Heart left ventricle (tissue), 16 donors: ENCODE results near the gene ASB13. TPM values are rescaled to one million over a fixed set of nuclear protein-coding genes. Genes with fewer than 3 reads are reported as not detected.

Experiments used
- ATAC-seq, 4 donors: fragments of 200-7000 bp; cut with Tn5 transposase; one replicate each; pipeline ENCODE4 v1.9.1; 2020 to 2022; ENCODE audit warnings: moderate library complexity in 4 of 4, mild to moderate bottlenecking in 3 of 4, moderate number of reproducible peaks in 1 of 4
- DNase-seq, 5 donors: peaks; one replicate each; pipeline ENCODE4 v3.0.0-alpha.2; 2020
- H3K27ac ChIP-seq, 12 donors: fragments of 200-600 bp; sonication (generic) in 4 of 12; one replicate each; pipeline versions ENCODE4 v1.5.0 to v1.8.0; 2016 to 2022; ENCODE audit warnings: mild to moderate bottlenecking in 2 of 12
- H3K27me3 ChIP-seq, 9 donors: fragments of 200-600 bp; sonication (generic) in 2 of 9; one replicate each; pipeline versions ENCODE4 v1.5.1 to v1.8.0; 2016 to 2022; ENCODE audit warnings: mild to moderate bottlenecking in 3 of 9
- H3K36me3 ChIP-seq, 9 donors: fragments of 200-600 bp; sonication (generic) in 2 of 9; one replicate each; pipeline versions ENCODE4 v1.5.0 to v1.8.0; 2018 to 2022; ENCODE audit warnings: mild to moderate bottlenecking in 2 of 9
- H3K4me1 ChIP-seq, 12 donors: fragments of 200-600 bp; sonication (generic) in 4 of 12; one replicate each; pipeline versions ENCODE4 v1.5.0 to v1.8.0; 2016 to 2022; ENCODE audit warnings: mild to moderate bottlenecking in 3 of 12
- H3K4me3 ChIP-seq, 12 donors: fragments of 200-600 bp; sonication (generic) in 4 of 12; one replicate each; pipeline versions ENCODE4 v1.5.0 to v1.8.0; 2017 to 2022; ENCODE audit warnings: mild to moderate bottlenecking in 9 of 12, moderate library complexity in 4 of 12
- H3K9me3 ChIP-seq, 12 donors: fragments of 200-600 bp; sonication (generic) in 4 of 12; one replicate each; pipeline versions ENCODE4 v1.5.0 to v1.8.0; 2016 to 2022; ENCODE audit warnings: mild to moderate bottlenecking in 1 of 12
- CTCF ChIP-seq, 12 donors: fragments of 200-600 bp; sonication (generic) in 4 of 12; IDR thresholded peaks; one replicate each; pipeline versions ENCODE4 v1.5.0 to v1.8.0; 2018 to 2022; ENCODE audit warnings: antibody characterized with exemption in 12 of 12, mild to moderate bottlenecking in 5 of 12
- POLR2A ChIP-seq, 2 donors: fragments of 450-650 bp; IDR thresholded peaks; one replicate each; pipeline ENCODE4 v1.6.1; 2017; ENCODE audit warnings: antibody characterized with exemption in 2 of 2, mild to moderate bottlenecking in 2 of 2, moderate library complexity in 2 of 2
- WGBS, 4 donors: extraction: QIAGEN DNeasy Blood & Tissue Kit in 2 of 4; methylation state at CpG; one replicate each; pipeline versions ENCODE4 v1.1.5 to v1.1.7; 2013 to 2018; 5-methylcytosine and 5-hydroxymethylcytosine counted together
- intact Hi-C, 10 donors: fragments of 100-400 bp; cut with DNase I; formaldehyde crosslinking; loops; one replicate each; pipeline versions ENCODE4 v1.11.1 to v1.14.2; 2022
- polyA plus RNA-seq, 2 donors: library from polyadenylated mRNA; stranded (reverse); fragments of 200-250 nt; gene quantifications; one replicate each; pipeline ENCODE4 v1.2.3, GENCODE V29; 2013
- total RNA-seq, 9 donors: library from RNA; depleted of rRNA in 2 of 9; stranded (reverse); fragments of >200 nt in 2 of 9; fragmentation: NEBNext Ultra II Directional in 3 of 9; extraction: Animal tissue kit (Norgen Biotek cat#: 25700) in 3 of 9; gene quantifications; one replicate each; pipeline versions ENCODE4 v1.1.0 to v1.2.4, GENCODE V29; 2016 to 2023
- donor health status: ischemic (EF 13 %, LVEDD 7.1; RV severe dilation, severe dysfunction).
- donor health status: healthy with polysubstance abuse.
- donor health status: DM: no; HTN: yes; CAD: no.
- donor health status: DM: no; HTN: no; CAD: no.
- donor health status: ischemic (EF 25% LVEDD 6.9; RV normal size, moderate dysfunction).
- donor health status: ischemic (EF 25% LVEDD 5.7; RV mildly dilated, moderate dysfunction).
- donor health status: healthy.
- donor health status: DM: yes; HTN: yes; CAD: no.
- donor health status: ischemic (EF 35%, LVEDD 5.7; RV mildly dilated, moderate dysfunction).
- donor health status: nonischemic (EF 11% LVEDD 7.7; RV severe dilation, severe dysfunction).
- donor health status: DM: yes; HTN: yes; CAD: no.
- donor health status: PGD.
- donor health status: ischemic (EF 29% LVEDD 5.4; RV normal size, mild dysfunction).
- donor health status: nonischemic (EF 23%, LVEDD 6.1; RV moderate dilation, normal function).

Gene ASB13
- total and polyA plus RNA-seq, 11 donors, result 9.9 to 18.6 (median 13.3) TPM

GRCh38 chr10:5640501-5640900 is 25.9 kb downstream of the ASB13 start:
- intact Hi-C loops, result no loop called here
- no peaks in the 10 kb centered on the region for H3K27me3 ChIP-seq
- 76 to 88% (median 82%) methylated on average over 12 to 13 of the region's 13 CpGs for WGBS, 4 donors
- peaks cover 0 to 30% (median 24%) of the 10 kb centered on the region in 12 donors for H3K4me1 ChIP-seq
- no peak for DNase-seq
- H3K4me3 ChIP-seq, result no peak overlapping the region
- no peak for ATAC-seq
- TF ChIP-seq POLR2A (IDR thresholded peaks at IDR 0.05) (no peak), CTCF (IDR thresholded peaks at IDR 0.05) (no peak)
- H3K9me3 ChIP-seq, result no peaks in the 10 kb centered on the region
- H3K27ac ChIP-seq, result no peak overlapping the region
- H3K36me3 ChIP-seq, result peaks cover 0 to 50% (median 41%) of the 10 kb centered on the region in 9 donors

GRCh38 chr10:5640036-5640435 is 26.4 kb downstream of the ASB13 start:
- H3K9me3 ChIP-seq, result no peaks in the 10 kb centered on the region
- no peak for TF ChIP-seq POLR2A (IDR thresholded peaks at IDR 0.05)
- no peak for TF ChIP-seq CTCF (IDR thresholded peaks at IDR 0.05)
- intact Hi-C loops, result no loop called here
- WGBS, 4 donors, result 86 to 97% (median 92%) methylated on average over 10 to 12 of the region's 12 CpGs
- ATAC-seq, result no peak
- H3K4me1 ChIP-seq, result peaks cover 0 to 25% (median 20%) of the 10 kb centered on the region in 12 donors
- no peak for DNase-seq
- no peak overlapping the region for H3K27ac ChIP-seq
- peaks cover 0 to 50% (median 41%) of the 10 kb centered on the region in 9 donors for H3K36me3 ChIP-seq
- H3K27me3 ChIP-seq, result no peaks in the 10 kb centered on the region
- no peak overlapping the region for H3K4me3 ChIP-seq

- Histone ChIP-seq H3K27me3 (no peaks in the 10 kb centered on the region), H3K36me3 (peaks cover 0 to 49% (median 41%) of the 10 kb centered on the region in 9 donors), H3K27ac (no peak overlapping the region), H3K4me3 (no peak overlapping the region), H3K9me3 (no peaks in the 10 kb centered on the region), H3K4me1 (peaks cover 0 to 15% (median 11%) of the 10 kb centered on the region in 12 donors)
- intact Hi-C loops, result loop anchor here in 2 of 10 donors (10.0 kb wide), 1 partner anchor 236 kb away; no protein-coding TSS in a partner anchor
- 92 to 97% (median 95%) methylated on average over 15 to 17 of the region's 17 CpGs for WGBS, 4 donors
- no peak for DNase-seq
- no peak for ATAC-seq
- TF ChIP-seq POLR2A (IDR thresholded peaks at IDR 0.05), result no peak
- no peak for TF ChIP-seq CTCF (IDR thresholded peaks at IDR 0.05)
Observed at GRCh38 chr10:5639066-5639465, 27.3 kb downstream of the ASB13 start.

- intact Hi-C loops, result loop anchor here in 2 of 10 donors (10.0 kb wide), 1 partner anchor 236 kb away; no protein-coding TSS in a partner anchor
- DNase-seq, result no peak
- Histone ChIP-seq H3K9me3 (no peaks in the 10 kb centered on the region), H3K36me3 (peaks cover 0 to 44% (median 40%) of the 10 kb centered on the region in 9 donors), H3K4me3 (no peak overlapping the region), H3K27ac (no peak overlapping the region), H3K27me3 (no peaks in the 10 kb centered on the region), H3K4me1 (peaks cover 0 to 11% (median 6%) of the 10 kb centered on the region in 12 donors)
- TF ChIP-seq CTCF (IDR thresholded peaks at IDR 0.05) (no peak), POLR2A (IDR thresholded peaks at IDR 0.05) (no peak)
- WGBS, 4 donors, result 87 to 98% (median 95%) methylated on average over 10 of the region's 10 CpGs
- ATAC-seq, result no peak
Observed at GRCh38 chr10:5638494-5638893, 27.9 kb downstream of the ASB13 start.
